Vagina (tissue), 2 donors: ENCODE measurements around the gene PACS2. TPM values are rescaled to one million over a fixed set of nuclear protein-coding genes. Genes with fewer than 3 reads are reported as not detected.
"Not testable (repeated sequence)": the region's sequence is repeated elsewhere in the genome, so short reads cannot be mapped to it uniquely, and the experiment has no call there.

Experiments
- DNase-seq, 2 donors: peaks; one replicate each; pipeline ENCODE4 v3.0.0-alpha.2; 2017; ENCODE audit errors: extremely low spot score in 2 of 2
- H3K27ac ChIP-seq: fragments of 200-600 bp; sonication (generic); one replicate; pipeline ENCODE4 v1.5.1; 2019
- H3K27me3 ChIP-seq: fragments of 200-600 bp; sonication (generic); one replicate; pipeline ENCODE4 v1.5.1; 2019
- H3K36me3 ChIP-seq, 2 donors: fragments of 200-600 bp; sonication (generic); one replicate each; pipeline ENCODE4 v1.5.1; 2017 to 2019
- H3K4me1 ChIP-seq: fragments of 200-600 bp; sonication (generic); one replicate; pipeline ENCODE4 v1.5.1; 2019
- H3K4me3 ChIP-seq, 2 donors: fragments of 200-600 bp; sonication (generic); 1 replicate in 1 of 2; 2 replicates in 1 of 2; pipeline ENCODE4 v1.5.1; 2016 to 2019
- H3K9me3 ChIP-seq: fragments of 200-600 bp; sonication (generic); one replicate; pipeline ENCODE4 v1.5.1; 2019
- POLR2A ChIP-seq, 2 donors: fragments of 450-650 bp; IDR thresholded peaks; one replicate each; pipeline ENCODE4 v1.6.1; 2017; ENCODE audit warnings: antibody characterized with exemption in 2 of 2, mild to moderate bottlenecking in 2 of 2, moderate library complexity in 2 of 2
- POLR2AphosphoS5 ChIP-seq, 2 donors: sonication (generic); formaldehyde crosslinking; IDR thresholded peaks; one replicate each; pipeline ENCODE4 v1.9.0; 2017; ENCODE audit warnings: antibody characterized with exemption in 2 of 2, mild to moderate bottlenecking in 2 of 2, low read depth in 1 of 2; ENCODE audit not compliant: insufficient read depth in 1 of 2
- intact Hi-C: fragments of 100-400 bp; cut with DNase I; formaldehyde crosslinking; loops from one replicate; pipeline ENCODE4 v1.15.1; 2023
- total RNA-seq: library from RNA; depleted of rRNA; stranded (reverse); fragments of >200 nt; gene quantifications from one replicate; pipeline ENCODE4 v1.2.3, GENCODE V29; 2016
- TF ChIP-seq, protein P1 (sequence below), 3 experiments: fragments of 450-650 bp in 2 of 3; fragments of 200-600 bp in 1 of 3; sonication (generic) in 1 of 3; IDR thresholded peaks; one replicate each; pipeline ENCODE4 v1.5.1; 2017 to 2019; ENCODE audit warnings: antibody characterized with exemption in 3 of 3, mild to moderate bottlenecking in 2 of 3, moderate library complexity in 2 of 3

PACS2 gene
- total RNA-seq, 1 donor from 2014 or later = 64.8 TPM

GRCh38 chr14:105283028-105283427 lies 31.5 kb upstream of the PACS2 start:
- DNase-seq = no peak
- intact Hi-C loops = loop anchor here (10.0 kb wide), 2 partner anchors 78 to 188 kb away; no protein-coding TSS in a partner anchor
- Histone ChIP-seq H3K4me3 (no peak overlapping the region), H3K9me3 (no peaks in the 10 kb centered on the region), H3K27ac (no peak overlapping the region), H3K4me1 (peaks cover 6% of the 10 kb centered on the region), H3K36me3 (no peaks in the 10 kb centered on the region), H3K27me3 (no peaks in the 10 kb centered on the region)
- TF ChIP-seq POLR2A (IDR thresholded peaks at IDR 0.05) (no peak), POLR2AphosphoS5 (IDR thresholded peaks at IDR 0.05; ENCODE audit: insufficient read depth in 1 of 2, low read depth in 1 of 2) (no peak)
- TF ChIP-seq, protein P1, sequence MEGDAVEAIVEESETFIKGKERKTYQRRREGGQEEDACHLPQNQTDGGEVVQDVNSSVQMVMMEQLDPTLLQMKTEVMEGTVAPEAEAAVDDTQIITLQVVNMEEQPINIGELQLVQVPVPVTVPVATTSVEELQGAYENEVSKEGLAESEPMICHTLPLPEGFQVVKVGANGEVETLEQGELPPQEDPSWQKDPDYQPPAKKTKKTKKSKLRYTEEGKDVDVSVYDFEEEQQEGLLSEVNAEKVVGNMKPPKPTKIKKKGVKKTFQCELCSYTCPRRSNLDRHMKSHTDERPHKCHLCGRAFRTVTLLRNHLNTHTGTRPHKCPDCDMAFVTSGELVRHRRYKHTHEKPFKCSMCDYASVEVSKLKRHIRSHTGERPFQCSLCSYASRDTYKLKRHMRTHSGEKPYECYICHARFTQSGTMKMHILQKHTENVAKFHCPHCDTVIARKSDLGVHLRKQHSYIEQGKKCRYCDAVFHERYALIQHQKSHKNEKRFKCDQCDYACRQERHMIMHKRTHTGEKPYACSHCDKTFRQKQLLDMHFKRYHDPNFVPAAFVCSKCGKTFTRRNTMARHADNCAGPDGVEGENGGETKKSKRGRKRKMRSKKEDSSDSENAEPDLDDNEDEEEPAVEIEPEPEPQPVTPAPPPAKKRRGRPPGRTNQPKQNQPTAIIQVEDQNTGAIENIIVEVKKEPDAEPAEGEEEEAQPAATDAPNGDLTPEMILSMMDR (IDR thresholded peaks at IDR 0.05) = no peak

DNA sequence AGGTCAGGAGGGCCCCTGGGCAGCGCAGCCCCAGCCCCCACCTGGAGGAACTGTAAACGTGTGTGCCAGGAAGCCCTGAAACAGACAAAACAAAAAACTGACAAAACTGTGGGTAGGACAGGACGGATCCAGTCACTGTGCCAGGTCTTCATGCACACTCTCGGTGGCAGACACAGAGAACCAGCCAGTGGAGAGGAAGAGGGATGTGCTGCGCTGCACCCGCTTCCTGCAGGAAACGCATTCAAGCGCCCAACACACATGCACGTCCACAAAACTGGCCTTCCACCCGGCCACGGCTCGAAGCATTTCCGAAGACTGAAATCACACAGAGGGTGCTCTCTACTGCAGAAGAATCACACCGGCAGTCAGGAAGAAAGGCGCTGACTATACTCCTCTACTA lies 30.6 kb upstream of the PACS2 start:
- DNase-seq = no peak
- Histone ChIP-seq H3K4me1 (peaks cover 6% of the 10 kb centered on the region), H3K27ac (no peak overlapping the region), H3K9me3 (no peaks in the 10 kb centered on the region), H3K4me3 (no peak overlapping the region), H3K36me3 (no peaks in the 10 kb centered on the region), H3K27me3 (no peaks in the 10 kb centered on the region)
- intact Hi-C loops = loop anchor here (10.0 kb wide), 2 partner anchors 79 to 189 kb away; no protein-coding TSS in a partner anchor
- TF ChIP-seq POLR2AphosphoS5 (IDR thresholded peaks at IDR 0.05; ENCODE audit: insufficient read depth in 1 of 2, low read depth in 1 of 2) = no peak
- no peak for TF ChIP-seq POLR2A (IDR thresholded peaks at IDR 0.05)
- TF ChIP-seq, protein P1 (IDR thresholded peaks at IDR 0.05) = no peak

DNA sequence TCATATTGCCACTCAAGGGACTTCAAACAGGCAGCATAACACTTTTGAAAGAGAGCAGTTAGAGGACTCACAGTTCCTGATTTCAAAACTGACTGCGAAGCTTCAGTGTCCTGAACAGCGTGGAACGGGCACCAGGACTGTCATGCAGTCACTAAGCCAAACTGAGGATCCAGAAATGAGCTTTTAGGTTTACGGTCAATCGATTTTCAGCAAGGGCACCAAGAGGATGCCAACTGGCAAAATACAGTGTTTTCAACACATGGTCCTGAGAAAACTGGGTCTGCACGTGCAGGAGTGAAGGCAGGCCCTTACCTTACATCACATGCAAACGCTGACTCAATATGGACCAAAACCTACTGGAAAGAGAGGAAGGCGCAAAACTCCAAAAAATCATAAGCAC lies 29.4 kb upstream of the PACS2 start:
- Histone ChIP-seq H3K4me3 (no peak overlapping the region), H3K36me3 (no peaks in the 10 kb centered on the region), H3K27me3 (no peaks in the 10 kb centered on the region), H3K4me1 (peaks cover 6% of the 10 kb centered on the region), H3K27ac (no peak overlapping the region), H3K9me3 (no peaks in the 10 kb centered on the region)
- intact Hi-C loops = loop anchor here (10.0 kb wide), 2 partner anchors 80 to 190 kb away; no protein-coding TSS in a partner anchor
- DNase-seq = no peak
- TF ChIP-seq POLR2A (IDR thresholded peaks at IDR 0.05) (no peak), POLR2AphosphoS5 (IDR thresholded peaks at IDR 0.05; ENCODE audit: insufficient read depth in 1 of 2, low read depth in 1 of 2) (no peak)
- TF ChIP-seq, protein P1 (IDR thresholded peaks at IDR 0.05) = no peak

- Histone ChIP-seq H3K27ac (no peak overlapping the region), H3K4me3 (no peak overlapping the region), H3K27me3 (no peaks in the 10 kb centered on the region), H3K9me3 (no peaks in the 10 kb centered on the region), H3K4me1 (peaks cover 11% of the 10 kb centered on the region), H3K36me3 (no peaks in the 10 kb centered on the region)
- no peak for TF ChIP-seq POLR2AphosphoS5 (IDR thresholded peaks at IDR 0.05; ENCODE audit: insufficient read depth in 1 of 2, low read depth in 1 of 2)
- TF ChIP-seq POLR2A (IDR thresholded peaks at IDR 0.05) = no peak
- TF ChIP-seq, protein P1 (IDR thresholded peaks at IDR 0.05) = no peak
- intact Hi-C loops = loop anchor here (10.0 kb wide), 2 partner anchors 82 to 192 kb away; no protein-coding TSS in a partner anchor
- DNase-seq = no peak
These were observed 27.8 kb upstream of the PACS2 start for GRCh38 chr14:105286759-105287144.

DNA sequence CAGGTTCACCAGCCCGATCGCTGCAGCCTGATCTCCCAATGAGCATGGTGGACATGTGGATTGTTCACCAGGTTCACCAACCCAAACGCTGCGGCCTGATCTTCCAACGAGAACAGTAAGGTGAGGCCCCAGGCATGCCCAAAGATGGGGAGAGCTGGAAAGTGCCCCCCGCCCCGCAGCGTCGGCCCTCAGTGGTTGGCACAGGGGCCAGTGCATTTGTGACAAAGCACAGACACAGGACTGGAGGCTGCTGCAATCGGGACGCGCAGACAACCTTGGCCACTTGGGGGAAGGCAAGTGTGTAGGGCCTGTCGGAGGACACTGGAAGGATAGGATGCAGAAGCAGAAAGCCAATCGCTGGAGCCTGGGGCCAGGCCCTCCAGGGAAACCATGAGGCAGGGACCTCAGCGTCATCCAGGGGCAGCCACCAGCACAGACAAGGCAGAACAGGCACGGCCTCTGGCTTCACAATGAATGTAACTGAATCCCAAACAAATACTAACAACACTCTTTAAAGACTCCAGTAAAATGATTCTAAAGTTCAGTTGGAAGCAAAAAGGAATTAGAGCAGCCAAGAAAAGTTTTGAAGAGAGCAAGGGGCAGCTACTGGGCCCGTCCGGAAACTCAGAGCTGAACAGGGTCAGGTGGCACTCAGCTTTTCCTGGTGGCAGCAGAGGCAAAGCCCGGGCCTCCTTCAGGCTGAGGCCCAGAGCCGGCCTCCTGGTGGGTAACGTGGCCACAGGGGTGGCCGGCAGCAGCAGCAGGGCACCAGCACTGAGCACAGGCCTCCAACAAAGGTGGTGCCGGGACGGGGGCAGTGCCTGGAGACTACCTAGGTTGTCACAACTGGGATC lies 27.1 kb upstream of the PACS2 start:
- no peak overlapping the region for H3K27ac ChIP-seq
- H3K9me3 ChIP-seq = no peaks in the 10 kb centered on the region
- H3K4me3 ChIP-seq = no peak overlapping the region
- intact Hi-C loops = loop anchor here (10.0 kb wide), 2 partner anchors 83 to 193 kb away; no protein-coding TSS in a partner anchor
- H3K27me3 ChIP-seq = no peaks in the 10 kb centered on the region
- TF ChIP-seq, protein P1 (IDR thresholded peaks at IDR 0.05) = no peak
- TF ChIP-seq POLR2A (IDR thresholded peaks at IDR 0.05) (no peak), POLR2AphosphoS5 (IDR thresholded peaks at IDR 0.05; ENCODE audit: insufficient read depth in 1 of 2, low read depth in 1 of 2) (no peak)
- DNase-seq = no peak
- peaks cover 10% of the 10 kb centered on the region for H3K4me1 ChIP-seq
- H3K36me3 ChIP-seq = no peaks in the 10 kb centered on the region

DNA sequence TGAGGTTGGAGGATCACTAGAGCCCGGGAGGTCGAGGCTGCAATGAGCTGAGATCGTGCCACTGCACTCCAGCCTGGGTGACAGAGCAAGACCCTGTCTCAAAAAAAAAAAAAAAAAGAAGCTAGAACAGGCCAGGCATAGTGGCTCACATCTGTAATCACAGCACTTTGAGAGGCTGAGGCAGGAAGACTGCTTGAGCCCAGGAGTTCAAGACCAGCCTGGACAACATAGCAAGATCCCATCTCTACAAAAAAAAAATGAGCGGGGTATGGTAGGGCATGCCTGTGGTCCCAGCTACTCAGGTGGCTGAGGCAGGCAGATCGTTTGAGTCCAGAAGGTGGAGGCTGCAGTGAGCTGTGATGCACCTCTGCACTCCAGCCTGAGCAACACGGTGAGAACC lies 25.6 kb upstream of the PACS2 start:
- not testable (repeated sequence) for DNase-seq, H3K36me3 ChIP-seq, H3K9me3 ChIP-seq, H3K27me3 ChIP-seq, H3K27ac ChIP-seq, H3K4me3 ChIP-seq
- H3K4me1 ChIP-seq = peaks cover 25% of the 10 kb centered on the region
- intact Hi-C loops = loop anchor here (10.0 kb wide), 2 partner anchors 84 to 194 kb away; no protein-coding TSS in a partner anchor
